Adrenal gland (tissue), 5 donors: ENCODE data around the gene CXXC5.

ENCODE experiments used
- POLR2A ChIP-seq, 2 donors: fragments of 450-650 bp; IDR thresholded peaks; one replicate each; pipeline ENCODE4 v1.6.1; 2017; ENCODE audit warnings: antibody characterized with exemption in 2 of 2, mild to moderate bottlenecking in 2 of 2, moderate library complexity in 1 of 2
- TF ChIP-seq, protein P1 (sequence below), 6 experiments: fragments of 450-650 bp in 4 of 6; fragments of 200-600 bp in 2 of 6; sonication (generic) in 1 of 6; IDR thresholded peaks; 1 replicate in 5 of 6; 2 replicates in 1 of 6; pipeline versions ENCODE4 v1.5.1 to v1.8.0; 2016 to 2021; ENCODE audit warnings: antibody characterized with exemption in 6 of 6, mild to moderate bottlenecking in 2 of 6, moderate library complexity in 1 of 6
- donor health status: DM: no; HTN: no; CAD: no.

GRCh38 chr5:139680368-139681111 is 32.4 kb downstream of the CXXC5 start:
- TF ChIP-seq, protein P1, sequence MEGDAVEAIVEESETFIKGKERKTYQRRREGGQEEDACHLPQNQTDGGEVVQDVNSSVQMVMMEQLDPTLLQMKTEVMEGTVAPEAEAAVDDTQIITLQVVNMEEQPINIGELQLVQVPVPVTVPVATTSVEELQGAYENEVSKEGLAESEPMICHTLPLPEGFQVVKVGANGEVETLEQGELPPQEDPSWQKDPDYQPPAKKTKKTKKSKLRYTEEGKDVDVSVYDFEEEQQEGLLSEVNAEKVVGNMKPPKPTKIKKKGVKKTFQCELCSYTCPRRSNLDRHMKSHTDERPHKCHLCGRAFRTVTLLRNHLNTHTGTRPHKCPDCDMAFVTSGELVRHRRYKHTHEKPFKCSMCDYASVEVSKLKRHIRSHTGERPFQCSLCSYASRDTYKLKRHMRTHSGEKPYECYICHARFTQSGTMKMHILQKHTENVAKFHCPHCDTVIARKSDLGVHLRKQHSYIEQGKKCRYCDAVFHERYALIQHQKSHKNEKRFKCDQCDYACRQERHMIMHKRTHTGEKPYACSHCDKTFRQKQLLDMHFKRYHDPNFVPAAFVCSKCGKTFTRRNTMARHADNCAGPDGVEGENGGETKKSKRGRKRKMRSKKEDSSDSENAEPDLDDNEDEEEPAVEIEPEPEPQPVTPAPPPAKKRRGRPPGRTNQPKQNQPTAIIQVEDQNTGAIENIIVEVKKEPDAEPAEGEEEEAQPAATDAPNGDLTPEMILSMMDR (IDR thresholded peaks at IDR 0.05): no peak
- TF ChIP-seq POLR2A (IDR thresholded peaks at IDR 0.05): no peak
